Measurements from ENCODE around the gene RFNG. TPM values are rescaled to one million over a fixed set of nuclear protein-coding genes. Genes with fewer than 3 reads are reported as not detected.

The RFNG gene
- total and polyA plus RNA-seq, 10 of the 15 experiments (the other 5 are each of a cell fraction or from before 2014, with no cell fraction given), result 0.10 to 19.6 (median 6.2) TPM

DNA sequence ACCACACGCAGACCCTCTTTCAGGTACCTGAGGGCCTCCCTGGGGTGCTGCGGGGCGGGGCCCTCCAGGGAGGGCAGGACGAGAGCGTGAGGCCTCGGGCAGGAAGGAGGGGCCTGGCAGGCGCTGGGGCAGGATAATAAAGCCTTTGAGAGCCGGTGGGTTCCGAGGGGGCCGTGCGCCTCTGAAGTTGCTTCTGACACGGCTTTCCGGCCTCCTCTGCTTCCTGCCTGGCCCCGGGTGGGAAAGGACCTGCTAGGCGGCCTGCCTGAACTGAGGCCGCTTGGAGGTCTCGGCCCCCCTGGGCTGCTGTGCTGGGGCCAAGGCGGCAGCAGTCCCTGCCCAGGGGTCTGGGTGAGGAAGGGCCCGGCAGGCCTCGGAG is 39.4 kb downstream of the RFNG start:
- intact Hi-C loops (cut with micrococcal nuclease; ENCODE audit: unreplicated experiment), result no loop called here

DNA sequence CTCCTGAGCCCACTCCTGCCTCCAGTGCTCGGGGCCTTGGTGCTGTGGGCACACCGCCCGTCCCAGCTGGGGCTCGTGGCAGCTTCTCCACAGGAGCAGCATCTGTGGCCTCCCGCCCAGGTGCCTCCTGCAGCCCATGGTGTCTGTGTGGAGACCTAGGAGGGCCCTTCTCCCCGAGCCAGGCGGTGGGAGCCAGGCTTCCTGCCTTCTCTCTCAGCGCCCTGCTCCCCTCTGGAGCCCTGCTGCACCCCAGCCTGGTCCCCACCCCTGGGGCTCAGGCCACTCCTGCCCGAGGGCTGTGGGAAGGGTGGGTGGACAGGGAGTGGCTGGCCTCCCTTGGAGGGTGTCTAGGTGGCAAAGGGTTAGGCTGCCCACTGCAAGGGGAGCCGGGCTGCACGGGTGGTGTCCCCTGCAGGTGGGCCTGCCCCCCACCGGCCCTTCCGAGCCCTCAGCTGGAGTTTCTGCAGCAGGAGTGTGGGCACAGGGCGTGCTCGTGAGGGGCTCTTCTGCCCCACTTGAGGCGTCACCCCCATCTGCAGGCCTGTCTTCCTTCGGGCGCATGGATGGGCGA is 39.9 kb downstream of the RFNG start:
- SMC1A ChIA-PET (ENCODE audit: uncharacterized antibody, unreplicated experiment), result no interaction called here
- Histone ChIP-seq H3K79me2 (ENCODE audit: control insufficient read depth, insufficient read depth, low read length) (no peaks in the 10 kb centered on the region), H3K27ac (ENCODE audit: control insufficient read depth, insufficient read depth) (no peak overlapping the region), H3K27me3 (replicated peaks in 1 of 2; ENCODE audit: control insufficient read depth in 2 of 2, insufficient read depth in 2 of 2, low read length in 1 of 2) (no peaks in the 10 kb centered on the region), H3K4me1 (ENCODE audit: control insufficient read depth, insufficient read depth, low read length) (no peaks in the 10 kb centered on the region), H3K36me3 (ENCODE audit: control insufficient read depth in 2 of 2, insufficient read depth in 2 of 2, low read length in 1 of 2) (no peaks in the 10 kb centered on the region), H3K4me2 (ENCODE audit: control insufficient read depth, insufficient read depth) (no peak overlapping the region), H3K9ac (ENCODE audit: control insufficient read depth, insufficient read depth, low read length) (no peak overlapping the region), H3K4me3 (no peak overlapping the region), H4K20me1 (ENCODE audit: control insufficient read depth, insufficient read depth) (no peaks in the 10 kb centered on the region), H2AFZ (ENCODE audit: control insufficient read depth, low read depth, low read length) (no peak overlapping the region), H3K9me3 (replicated peaks; ENCODE audit: control insufficient read depth, insufficient read depth, low read length) (no peaks in the 10 kb centered on the region)
- ATAC-seq (no peak), DNase-seq (ENCODE audit: low read depth, low spot score) (no peak), FAIRE-seq (no peak)
- in situ Hi-C loops (cut with MboI) (no loop called here), intact Hi-C loops (cut with micrococcal nuclease; ENCODE audit: unreplicated experiment) (no loop called here)
- TF ChIP-seq NBN (IDR thresholded peaks at IDR 0.05), result no peak
- TF ChIP-seq NFYB (IDR thresholded peaks at IDR 0.05; ENCODE audit: insufficient read depth, low read depth, low read length), result no peak
- TF ChIP-seq POLR2A (IDR thresholded peaks at IDR 0.05; ENCODE audit: low read depth, low read length), result peak; percentile 14; the same call in 1 of the 2 replicates
- no peak for TF ChIP-seq KLF5 (IDR thresholded peaks at IDR 0.05; ENCODE audit: partially characterized antibody)
- POLR2A ChIA-PET, result no interaction called here
- WGBS (ENCODE audit: insufficient coverage, insufficient replicate concordance, low lambda C conversion rate, missing lambda C conversion rate), result 68% methylated on average over 12 of the region's 19 CpGs
- RAD21 ChIA-PET (ENCODE audit: unreplicated experiment), result no interaction called here
- BruUV-seq (replicated peaks), result no TSS peak
- CTCF ChIA-PET, result no interaction called here

More for the DNA sequence above, 39.4 kb downstream of the RFNG start:
- ChIA-PET POLR2A (no interaction called here), CTCF (no interaction called here), RAD21 (ENCODE audit: unreplicated experiment) (no interaction called here), SMC1A (ENCODE audit: uncharacterized antibody, unreplicated experiment) (no interaction called here)
- H3K4me1 ChIP-seq (ENCODE audit: control insufficient read depth, insufficient read depth, low read length), result no peaks in the 10 kb centered on the region
- no peaks in the 10 kb centered on the region for H3K27me3 ChIP-seq (replicated peaks in 1 of 2; ENCODE audit: control insufficient read depth in 2 of 2, insufficient read depth in 2 of 2, low read length in 1 of 2)
- no peaks in the 10 kb centered on the region for H3K79me2 ChIP-seq (ENCODE audit: control insufficient read depth, insufficient read depth, low read length)
- TF ChIP-seq POLR2A (IDR thresholded peaks at IDR 0.05; ENCODE audit: low read depth, low read length) (0 out of 2 replicates have a peak, but pooled peaks have one; percentile 3), NR2C2 (IDR thresholded peaks at IDR 0.05; ENCODE audit: borderline replicate concordance, control insufficient read depth, insufficient read length, low read depth) (no peak)
- FAIRE-seq (no peak), ATAC-seq (no peak), DNase-seq (ENCODE audit: low read depth, low spot score) (no peak)
- no TSS peak for BruUV-seq (replicated peaks)
- WGBS (ENCODE audit: insufficient coverage, insufficient replicate concordance, low lambda C conversion rate, missing lambda C conversion rate), result 87% methylated on average over 15 of the region's 20 CpGs
- H3K9ac ChIP-seq (ENCODE audit: control insufficient read depth, insufficient read depth, low read length), result no peak overlapping the region
- H3K36me3 ChIP-seq (ENCODE audit: control insufficient read depth in 2 of 2, insufficient read depth in 2 of 2, low read length in 1 of 2), result no peaks in the 10 kb centered on the region
- no peak overlapping the region for H3K4me2 ChIP-seq (ENCODE audit: control insufficient read depth, insufficient read depth)
- no peak overlapping the region for H3K27ac ChIP-seq (ENCODE audit: control insufficient read depth, insufficient read depth)
- H3K9me3 ChIP-seq (replicated peaks; ENCODE audit: control insufficient read depth, insufficient read depth, low read length), result no peaks in the 10 kb centered on the region
- H2AFZ ChIP-seq (ENCODE audit: control insufficient read depth, low read depth, low read length), result no peak overlapping the region
- no peak overlapping the region for H3K4me3 ChIP-seq
- in situ Hi-C loops (cut with MboI), result no loop called here
- no peaks in the 10 kb centered on the region for H4K20me1 ChIP-seq (ENCODE audit: control insufficient read depth, insufficient read depth)
